HCT116 (cell line): Measurements from ENCODE around the gene SLC25A47.

Source experiments
- ATF3 ChIP-seq: IDR thresholded peaks from 2 replicates; pipeline ENCODE4 v1.6.1; 2012
- CEBPB ChIP-seq: IDR thresholded peaks from 2 replicates; pipeline ENCODE4 v1.6.1; 2012; ENCODE audit warnings: low read depth
- ELF1 ChIP-seq: IDR thresholded peaks from 2 replicates; pipeline ENCODE4 v1.6.1; 2012; ENCODE audit warnings: low read depth, borderline replicate concordance
- EZH2 ChIP-seq: fragments of 200-600 bp; sonication (generic); IDR thresholded peaks from 2 replicates; pipeline ENCODE4 v1.6.1; 2017; ENCODE audit warnings: antibody characterized with exemption, mixed run types
- EZH2phosphoT487 ChIP-seq: fragments of 200-600 bp; IDR thresholded peaks from 2 replicates; pipeline ENCODE4 v1.6.1; 2018; ENCODE audit warnings: antibody characterized with exemption, borderline replicate concordance
- POLR2A ChIP-seq: IDR thresholded peaks from 2 replicates; pipeline ENCODE4 v1.7.0; 2011; ENCODE audit warnings: borderline replicate concordance; ENCODE audit not compliant: insufficient read depth, insufficient read length; ENCODE audit errors: extremely low read depth
- POLR2AphosphoS5 ChIP-seq: IDR thresholded peaks from 2 replicates; pipeline ENCODE4 v1.6.1; 2011; ENCODE audit warnings: mild to moderate bottlenecking, low read depth, low read length, moderate library complexity
- RAD21 ChIP-seq: IDR thresholded peaks from 2 replicates; pipeline ENCODE4 v1.6.1; 2012; ENCODE audit warnings: low read depth, mild to moderate bottlenecking
- REST ChIP-seq: IDR thresholded peaks from 2 replicates; pipeline ENCODE4 v1.6.1; 2012; ENCODE audit warnings: low read depth
- SP1 ChIP-seq: IDR thresholded peaks from 2 replicates; pipeline ENCODE4 v1.6.1; 2012; ENCODE audit warnings: low read depth
- ZFX ChIP-seq: fragments of 450-650 bp; IDR thresholded peaks from 2 replicates; pipeline ENCODE4 v1.6.1; 2017
- ZNF274 ChIP-seq: fragments of 200-500 bp; sonication (Bioruptor generic); IDR thresholded peaks from 2 replicates; pipeline ENCODE4 v1.6.1; 2014; ENCODE audit warnings: mild to moderate bottlenecking, low read depth, low read length, inconsistent platforms
- TF ChIP-seq, protein P1 (sequence below), 3 experiments: fragments of 200-600 bp in 1 of 3; sonication (generic) in 1 of 3; IDR thresholded peaks in 2 of 3; conservative IDR thresholded peaks in 1 of 3; 2 replicates each; pipeline ENCODE4 v1.5.1; 2012 to 2017; ENCODE audit warnings: low read depth in 2 of 3, low read length in 2 of 3, antibody characterized with exemption in 1 of 3, borderline replicate concordance in 1 of 3, control low read depth in 1 of 3, mild to moderate bottlenecking in 1 of 3, mixed read lengths in 1 of 3, mixed run types in 1 of 3, moderate library complexity in 1 of 3; ENCODE audit not compliant: insufficient read depth in 1 of 3
- TF ChIP-seq, protein P2 (sequence below): IDR thresholded peaks from 2 replicates; pipeline ENCODE4 v1.6.1; 2012

DNA sequence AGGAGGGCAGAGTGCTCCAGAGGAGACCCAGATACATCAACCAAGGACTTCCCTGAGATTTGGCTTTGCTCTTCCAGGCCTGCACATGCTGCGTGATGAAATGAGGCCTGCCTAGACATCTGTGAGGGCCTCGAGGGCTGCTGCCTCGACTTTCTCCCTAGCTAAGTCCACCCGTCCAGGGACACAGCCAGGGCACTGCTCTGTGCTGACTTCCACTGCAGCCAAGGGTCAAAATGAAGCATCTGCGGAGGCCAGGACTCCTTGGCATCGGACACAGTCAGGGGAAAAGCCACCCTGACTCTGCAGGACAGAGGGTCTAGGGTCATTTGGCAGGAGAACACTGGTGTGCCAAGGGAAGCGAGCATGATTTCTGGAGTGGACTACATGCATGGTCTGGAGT, 10.7 kb downstream of the SLC25A47 start:
- TF ChIP-seq ZNF274 (no peak), EZH2 (no peak), POLR2A (no peak), POLR2AphosphoS5 (no peak), CEBPB (no peak), ATF3 (no peak), SP1 (no peak), REST (no peak), RAD21 (no peak), ZFX (no peak), EZH2phosphoT487 (no peak), ELF1 (no peak)
- TF ChIP-seq, protein P1, sequence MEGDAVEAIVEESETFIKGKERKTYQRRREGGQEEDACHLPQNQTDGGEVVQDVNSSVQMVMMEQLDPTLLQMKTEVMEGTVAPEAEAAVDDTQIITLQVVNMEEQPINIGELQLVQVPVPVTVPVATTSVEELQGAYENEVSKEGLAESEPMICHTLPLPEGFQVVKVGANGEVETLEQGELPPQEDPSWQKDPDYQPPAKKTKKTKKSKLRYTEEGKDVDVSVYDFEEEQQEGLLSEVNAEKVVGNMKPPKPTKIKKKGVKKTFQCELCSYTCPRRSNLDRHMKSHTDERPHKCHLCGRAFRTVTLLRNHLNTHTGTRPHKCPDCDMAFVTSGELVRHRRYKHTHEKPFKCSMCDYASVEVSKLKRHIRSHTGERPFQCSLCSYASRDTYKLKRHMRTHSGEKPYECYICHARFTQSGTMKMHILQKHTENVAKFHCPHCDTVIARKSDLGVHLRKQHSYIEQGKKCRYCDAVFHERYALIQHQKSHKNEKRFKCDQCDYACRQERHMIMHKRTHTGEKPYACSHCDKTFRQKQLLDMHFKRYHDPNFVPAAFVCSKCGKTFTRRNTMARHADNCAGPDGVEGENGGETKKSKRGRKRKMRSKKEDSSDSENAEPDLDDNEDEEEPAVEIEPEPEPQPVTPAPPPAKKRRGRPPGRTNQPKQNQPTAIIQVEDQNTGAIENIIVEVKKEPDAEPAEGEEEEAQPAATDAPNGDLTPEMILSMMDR (IDR thresholded peaks at IDR 0.05 in 2 of 3, conservative IDR thresholded peaks at IDR 0.05 in 1 of 3; ENCODE audit: borderline replicate concordance in 1 of 3, insufficient read depth in 1 of 3, low read depth in 2 of 3, low read length in 2 of 3), result no peak
- TF ChIP-seq, protein P2, sequence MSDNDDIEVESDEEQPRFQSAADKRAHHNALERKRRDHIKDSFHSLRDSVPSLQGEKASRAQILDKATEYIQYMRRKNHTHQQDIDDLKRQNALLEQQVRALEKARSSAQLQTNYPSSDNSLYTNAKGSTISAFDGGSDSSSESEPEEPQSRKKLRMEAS, result no peak
